HepG2 (cell line): Measurements from ENCODE around the gene ADARB2. TPM values are rescaled to one million over a fixed set of nuclear protein-coding genes. Genes with fewer than 3 reads are reported as not detected.

Source experiments
- ATAC-seq: fragments of 200-7000 bp; cut with Tn5 transposase; 3 replicates; pipeline ENCODE4 v1.9.1; 2020; ENCODE audit warnings: mild to moderate bottlenecking, moderate library complexity
- BruUV-seq: library from RNA; stranded (reverse); fragments of 400-500 nt; replicated peaks from 2 replicates; lab custom pipeline; 2021; lab: Mats Ljungman, UMichigan
- CTCF ChIA-PET: fragments of 300-600 bp; formaldehyde crosslinking; extraction: SDS; loops from one replicate; lab custom pipeline; 2021; ENCODE audit warnings: low total read pairs, inconsistent platforms, low intra/inter-chr PET ratio; lab: Yijun Ruan, JAX
- POLR2A ChIA-PET: fragments of 350-600 bp; sonication (Branson Sonifier 250); formaldehyde crosslinking; loops from one replicate; lab custom pipeline; 2020; ENCODE audit warnings: antibody characterized with exemption, inconsistent platforms; lab: Yijun Ruan, JAX
- DNase-seq: peaks from one replicate; pipeline ENCODE4 v3.0.0-alpha.2; 2015; ENCODE audit warnings: low spot score
- FAIRE-seq: peaks from 3 replicates; lab custom pipeline; 2011; peaks lifted over from hg19 to GRCh38; lab: Jason Lieb, UNC
- H2AFZ ChIP-seq: one replicate; pipeline ENCODE4 v1.6.1; 2011; ENCODE audit warnings: low read length, inconsistent platforms
- H3K27ac ChIP-seq: fragments of 300-600 bp; 3 replicates; pipeline ENCODE4 v1.8.0; 2011; ENCODE audit warnings: mixed run types, mild to moderate bottlenecking, mixed read lengths, low read length, inconsistent platforms; ENCODE audit not compliant: insufficient read depth; ENCODE audit errors: extremely low read length
- H3K27me3 ChIP-seq, 2 experiments: fragments of 200-600 bp in 1 of 2; 2 replicates in 1 of 2; 3 replicates in 1 of 2; pipeline versions ENCODE4 v1.6.0 to v1.8.0; 2011; ENCODE audit warnings: low read length in 2 of 2, mild to moderate bottlenecking in 2 of 2, moderate library complexity in 2 of 2, inconsistent platforms in 1 of 2; ENCODE audit not compliant: insufficient read depth in 2 of 2, control insufficient read depth in 1 of 2
- H3K36me3 ChIP-seq, 2 experiments: fragments of 200-600 bp in 1 of 2; replicated peaks in 1 of 2; 2 replicates in 1 of 2; 3 replicates in 1 of 2; pipeline versions ENCODE4 v1.5.1 to v1.8.0; 2011; ENCODE audit warnings: low read length in 2 of 2, inconsistent platforms in 1 of 2; ENCODE audit not compliant: insufficient read depth in 2 of 2, control insufficient read depth in 1 of 2
- H3K4me1 ChIP-seq: 2 replicates; pipeline ENCODE4 v1.5.1; 2012; ENCODE audit warnings: low read length, inconsistent platforms; ENCODE audit not compliant: insufficient read depth
- H3K4me2 ChIP-seq: 2 replicates; pipeline ENCODE4 v1.6.0; 2011; ENCODE audit warnings: low read depth, low read length, inconsistent platforms
- H3K4me3 ChIP-seq, 3 experiments: fragments of 200-600 bp in 1 of 3; sonication (generic), shearing (Covaris generic) in 1 of 3; replicated peaks in 1 of 3; 2 replicates each; pipeline ENCODE4 v1.5.1; 2011 to 2016; ENCODE audit warnings: low read length in 3 of 3, inconsistent platforms in 2 of 3, low read depth in 2 of 3, mild to moderate bottlenecking in 2 of 3, control low read depth in 1 of 3, mixed read lengths in 1 of 3; ENCODE audit not compliant: insufficient read depth in 1 of 3
- H3K79me2 ChIP-seq: one replicate; pipeline ENCODE4 v1.6.1; 2011; ENCODE audit warnings: low read length, inconsistent platforms; ENCODE audit not compliant: insufficient read depth
- H3K9ac ChIP-seq: 2 replicates; pipeline ENCODE4 v1.6.0; 2011; ENCODE audit warnings: mild to moderate bottlenecking, low read depth, low read length, inconsistent platforms; ENCODE audit not compliant: insufficient read depth
- H3K9me3 ChIP-seq: 2 replicates; pipeline ENCODE4 v1.5.1; 2012; ENCODE audit warnings: mild to moderate bottlenecking, low read length
- H4K20me1 ChIP-seq: 2 replicates; pipeline ENCODE4 v1.6.0; 2011; ENCODE audit warnings: inconsistent platforms, mild to moderate bottlenecking, low read length, moderate library complexity; ENCODE audit not compliant: insufficient read depth
- ARID2 ChIP-seq: sonication (generic); formaldehyde crosslinking; IDR thresholded peaks from 2 replicates; pipeline ENCODE4 v1.8.1; 2022; ENCODE audit warnings: mild to moderate bottlenecking, missing genetic modification reagents, borderline replicate concordance
- ATRX ChIP-seq: sonication (generic); formaldehyde crosslinking; IDR thresholded peaks from 2 replicates; pipeline ENCODE4 v1.4.0; 2020; ENCODE audit warnings: missing genetic modification reagents, borderline replicate concordance
- BCL6 ChIP-seq: IDR thresholded peaks from 2 replicates; pipeline ENCODE4 v1.6.1; 2016; ENCODE audit warnings: missing genetic modification reagents, missing compliant biosample characterization
- BRD4 ChIP-seq: sonication (generic); formaldehyde crosslinking; IDR thresholded peaks from 2 replicates; pipeline ENCODE4 v1.4.0; 2020; ENCODE audit warnings: missing genetic modification reagents
- CBX1 ChIP-seq: IDR thresholded peaks from one replicate; pipeline ENCODE4 v1.6.1; 2016; ENCODE audit warnings: antibody characterized with exemption, low read depth
- KAT7 ChIP-seq: IDR thresholded peaks from 2 replicates; pipeline ENCODE4 v1.6.1; 2018; ENCODE audit warnings: borderline replicate concordance, missing compliant biosample characterization
- MED8 ChIP-seq: sonication (generic); formaldehyde crosslinking; IDR thresholded peaks from 2 replicates; pipeline ENCODE4 v1.8.1; 2023; ENCODE audit warnings: mild to moderate bottlenecking, missing genetic modification reagents; ENCODE audit not compliant: insufficient replicate concordance
- NFKBIZ ChIP-seq: IDR thresholded peaks from 2 replicates; pipeline ENCODE4 v1.6.1; 2018; ENCODE audit warnings: missing genetic modification reagents, missing compliant biosample characterization
- PAX8 ChIP-seq: sonication (generic); formaldehyde crosslinking; IDR thresholded peaks from 2 replicates; pipeline ENCODE4 v1.8.0; 2022; ENCODE audit warnings: mild to moderate bottlenecking, missing genetic modification reagents, borderline replicate concordance
- RCOR2 ChIP-seq: IDR thresholded peaks from 2 replicates; pipeline ENCODE4 v1.6.1; 2016; ENCODE audit warnings: missing biosample characterization, missing genetic modification reagents
- REL ChIP-seq: sonication (generic); formaldehyde crosslinking; conservative IDR thresholded peaks from 2 replicates; pipeline ENCODE4 v1.8.0; 2022; ENCODE audit warnings: mild to moderate bottlenecking, missing genetic modification reagents, moderate library complexity
- SPEN ChIP-seq: sonication (generic); formaldehyde crosslinking; IDR thresholded peaks from 2 replicates; pipeline ENCODE4 v1.5.1; 2020; ENCODE audit warnings: low read depth, mild to moderate bottlenecking, missing genetic modification reagents
- SSRP1 ChIP-seq: IDR thresholded peaks from 2 replicates; pipeline ENCODE4 v1.6.1; 2016; ENCODE audit warnings: control low read depth
- TCF7 ChIP-seq: sonication (generic); IDR thresholded peaks from 2 replicates; pipeline ENCODE4 v1.6.1; 2016; ENCODE audit warnings: antibody characterized with exemption, low read depth
- XBP1 ChIP-seq: sonication (generic); formaldehyde crosslinking; IDR thresholded peaks from 2 replicates; pipeline ENCODE4 v1.5.0; 2020; ENCODE audit warnings: missing genetic modification reagents
- ZBTB20 ChIP-seq: sonication (generic); formaldehyde crosslinking; IDR thresholded peaks from 2 replicates; pipeline ENCODE4 v1.8.1; 2023; ENCODE audit warnings: missing genetic modification reagents, low read depth, mild to moderate bottlenecking, borderline replicate concordance
- ZNF207 ChIP-seq: fragments of 450-650 bp; IDR thresholded peaks from 2 replicates; pipeline ENCODE4 v1.6.1; 2016; ENCODE audit warnings: antibody characterized with exemption, borderline replicate concordance
- ZNF432 ChIP-seq: sonication (generic); formaldehyde crosslinking; IDR thresholded peaks from 2 replicates; pipeline ENCODE4 v1.5.0; 2020; ENCODE audit warnings: missing genetic modification reagents, mild to moderate bottlenecking, borderline replicate concordance
- ZNF446 ChIP-seq: sonication (generic); formaldehyde crosslinking; IDR thresholded peaks from 2 replicates; pipeline ENCODE4 v1.5.0; 2020; ENCODE audit warnings: mild to moderate bottlenecking, missing genetic modification reagents
- ZNF558 ChIP-seq: sonication (generic); formaldehyde crosslinking; IDR thresholded peaks from 2 replicates; pipeline ENCODE4 v1.9.0; 2022; ENCODE audit warnings: mild to moderate bottlenecking, missing genetic modification reagents, borderline replicate concordance
- ZNF564 ChIP-seq: sonication (generic); formaldehyde crosslinking; IDR thresholded peaks from 2 replicates; pipeline ENCODE4 v1.8.1; 2023; ENCODE audit warnings: mild to moderate bottlenecking, missing genetic modification reagents
- ZNF616 ChIP-seq: sonication (generic); formaldehyde crosslinking; IDR thresholded peaks from 2 replicates; pipeline ENCODE4 v1.5.0; 2020; ENCODE audit warnings: low read depth, mild to moderate bottlenecking, missing genetic modification reagents
- WGBS: methylation state at CpG from one replicate; pipeline ENCODE4 v1.1.6; 2017; ENCODE audit warnings: low lambda C conversion rate; 5-methylcytosine and 5-hydroxymethylcytosine counted together
- in situ Hi-C: cut with HindIII; loops from 2 replicates; pipeline ENCODE4 v1.10.0; 2017; ENCODE audit warnings: low pct_unique_long_range_greater_than_20kb; ENCODE audit not compliant: extremely low pct_ligation_motif_present
- intact Hi-C: fragments of 100-400 bp; cut with micrococcal nuclease; formaldehyde crosslinking; loops from one replicate; pipeline ENCODE4 v1.10.0; 2022; ENCODE audit not compliant: unreplicated experiment
- polyA plus RNA-seq, 8 experiments: library from polyadenylated mRNA; depleted of rRNA in 3 of 8; stranded (reverse) in 7 of 8; unstranded in 1 of 8; fragments of >200 nt; fragmentation: Illumina TruSeq in 4 of 8; extraction: Trizol in 4 of 8; gene quantifications; 2 replicates each; pipeline versions ENCODE4 v1.2.1 to v1.2.3, GENCODE V29; 2011 to 2016; ENCODE audit warnings: low read depth in 4 of 8, missing spikeins in 1 of 8, mixed read lengths in 1 of 8; ENCODE audit not compliant: insufficient read depth in 1 of 8
- total RNA-seq, 5 experiments: library from RNA; depleted of rRNA; stranded (reverse); fragments of >200 nt; fragmentation: Illumina TruSeq; extraction: Trizol; gene quantifications; 2 replicates each; pipeline ENCODE4 v1.2.3, GENCODE V29; 2016; ENCODE audit warnings: low read depth in 1 of 5

ADARB2 gene
- total and polyA plus RNA-seq, 2 of the 13 experiments (the other 11 are each of a cell fraction or from before 2014, with no cell fraction given), result not detected

DNA sequence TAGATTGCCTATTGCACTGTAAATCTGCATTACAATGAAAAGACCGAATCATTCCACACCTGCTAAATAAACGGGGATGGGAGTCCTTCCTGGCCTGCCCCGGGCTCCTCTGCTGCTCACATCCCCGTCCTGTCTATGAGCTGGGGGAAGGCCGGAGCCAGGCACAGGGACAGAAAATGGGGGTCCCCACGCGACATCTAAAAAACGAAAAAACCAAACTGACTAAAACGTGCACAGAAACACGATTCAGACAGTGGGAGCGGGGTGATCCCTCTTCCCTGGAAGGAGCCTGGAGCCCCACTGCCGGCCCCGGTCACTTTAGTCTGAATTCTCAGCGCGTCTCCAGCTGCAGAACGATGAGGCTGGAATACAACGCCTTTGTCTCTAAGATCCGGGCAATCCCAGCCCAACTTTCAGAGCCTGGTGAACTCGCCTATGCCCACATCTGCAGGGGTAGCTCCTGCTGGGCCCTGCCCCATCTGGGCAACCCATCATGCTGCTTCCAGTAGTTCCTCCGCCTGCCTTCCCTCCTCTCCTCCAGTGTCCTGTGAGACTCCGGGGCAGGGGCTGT is 78.0 kb downstream of the ADARB2 start:
- intact Hi-C loops (no loop called here), in situ Hi-C loops (no loop called here)
- no peaks in the 10 kb centered on the region for H3K79me2 ChIP-seq
- ChIA-PET CTCF (no interaction called here), POLR2A (no interaction called here)
- H3K4me2 ChIP-seq, result no peak overlapping the region
- no peak overlapping the region for H3K27ac ChIP-seq
- peaks cover 5 to 30% of the 10 kb centered on the region in 2 experiments; a peak in 4 of 5 replicates for H3K27me3 ChIP-seq
- 30% methylated on average over 10 of the region's 21 CpGs for WGBS
- no peak overlapping the region for H2AFZ ChIP-seq
- FAIRE-seq (no peak), DNase-seq (no peak), ATAC-seq (no peak)
- no TSS peak for BruUV-seq
- no peaks in the 10 kb centered on the region for H3K4me1 ChIP-seq
- H3K9ac ChIP-seq, result no peak overlapping the region
- H3K9me3 ChIP-seq, result no peaks in the 10 kb centered on the region
- TF ChIP-seq ZNF616 (CRISPR knock-in tag), result no peak
- no peak for TF ChIP-seq BCL6 (CRISPR knock-in tag)
- no peak for TF ChIP-seq SPEN (CRISPR knock-in tag)
- TF ChIP-seq NFKBIZ (CRISPR knock-in tag), result no peak
- no peak for TF ChIP-seq KAT7
- no peak for TF ChIP-seq REL (CRISPR knock-in tag)
- TF ChIP-seq ARID2 (CRISPR knock-in tag), result no peak
- no peak for TF ChIP-seq PAX8
- no peak overlapping the region for H3K4me3 ChIP-seq
- H4K20me1 ChIP-seq, result no peaks in the 10 kb centered on the region
- no peaks in the 10 kb centered on the region for H3K36me3 ChIP-seq

DNA sequence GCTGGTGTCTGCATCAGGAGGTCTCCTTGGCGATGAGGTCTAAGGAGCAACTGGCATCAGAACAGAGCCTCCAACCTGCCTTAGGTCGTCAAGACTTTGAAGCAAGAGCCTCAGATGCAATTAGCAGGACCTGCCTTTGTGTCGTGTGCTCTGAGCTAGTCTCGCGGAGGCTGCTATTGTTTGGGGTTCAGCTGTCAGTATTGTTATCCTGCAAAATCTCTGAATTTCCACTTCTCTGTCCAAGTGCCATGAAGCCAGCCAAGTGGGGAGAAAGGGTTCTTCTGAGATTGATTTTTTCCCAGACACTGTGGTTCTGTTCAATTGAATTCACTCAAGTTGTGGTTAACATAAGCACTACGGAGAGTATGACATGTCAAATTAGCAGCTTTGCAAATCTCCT is 78.7 kb downstream of the ADARB2 start:
- Histone ChIP-seq H3K4me3 (no peak overlapping the region), H4K20me1 (no peaks in the 10 kb centered on the region), H3K27me3 (peaks cover 5 to 30% of the 10 kb centered on the region in 2 experiments; a peak in 4 of 5 replicates), H3K4me2 (no peak overlapping the region), H3K4me1 (no peaks in the 10 kb centered on the region), H3K36me3 (no peaks in the 10 kb centered on the region), H2AFZ (no peak overlapping the region), H3K79me2 (no peaks in the 10 kb centered on the region), H3K9ac (no peak overlapping the region), H3K9me3 (no peaks in the 10 kb centered on the region), H3K27ac (no peak overlapping the region)
- ATAC-seq (no peak), DNase-seq (no peak), FAIRE-seq (no peak)
- ChIA-PET CTCF (no interaction called here), POLR2A (no interaction called here)
- intact Hi-C loops, result no loop called here
- 30% methylated on average over 4 of the region's 6 CpGs for WGBS
- in situ Hi-C loops, result no loop called here
- BruUV-seq, result no TSS peak
- TF ChIP-seq ZNF564 (CRISPR knock-in tag) (no peak), ZNF446 (CRISPR knock-in tag) (no peak), CBX1 (no peak), SSRP1 (CRISPR knock-in tag) (no peak), RCOR2 (CRISPR knock-in tag) (no peak), ZNF207 (no peak), ZBTB20 (CRISPR knock-in tag) (no peak), XBP1 (CRISPR knock-in tag) (no peak), TCF7 (no peak), ZNF432 (CRISPR knock-in tag) (no peak), ATRX (CRISPR knock-in tag) (no peak), ZNF558 (no peak), BRD4 (CRISPR knock-in tag) (no peak), MED8 (no peak)
